ENCODE measurements around the gene IFI16.

The IFI16 gene

DNA sequence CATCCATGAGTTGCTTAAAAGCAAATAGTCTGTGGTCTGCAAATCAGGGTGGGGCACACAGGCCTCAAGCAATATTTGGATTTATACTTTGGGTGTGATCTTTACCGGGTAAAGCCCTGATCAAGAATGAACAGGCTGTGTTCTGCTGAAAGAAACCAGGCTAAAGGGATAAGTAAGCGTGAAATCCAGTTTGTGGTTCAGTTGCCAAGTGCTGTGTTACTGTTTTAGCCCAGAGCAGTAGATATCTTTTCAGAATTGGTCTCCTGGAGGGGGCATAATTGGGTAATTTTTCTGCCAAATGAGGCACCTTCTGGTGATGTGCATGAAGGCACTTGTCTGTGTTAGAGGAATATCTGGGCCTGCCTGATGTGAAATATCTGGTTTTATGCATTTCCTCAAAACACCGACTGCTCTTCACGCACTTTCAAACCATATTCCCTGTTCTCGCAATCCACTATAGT, 45.5 kb downstream of the IFI16 start:
- H3K4me3 Mint-ChIP-seq, result peak overlapping the region in 1 of 2 donors; percentile 4
- DNase-seq, result no peak
- peak overlapping the region; percentile 53 for H3K27ac Mint-ChIP-seq
- H3K4me1 Mint-ChIP-seq, result peaks cover 35 to 81% of the 10 kb centered on the region in 2 donors
- no peaks in the 10 kb centered on the region for H3K27me3 Mint-ChIP-seq
- peak; percentile 69 to 75 for ATAC-seq (replicated peaks)
- peaks cover 71 to 81% of the 10 kb centered on the region in 2 donors for H3K36me3 Mint-ChIP-seq
- peaks cover 0 to 2% of the 10 kb centered on the region in 2 donors for H3K9me3 Mint-ChIP-seq

- Mint-ChIP-seq H3K4me3 (no peak overlapping the region), H3K27me3 (no peaks in the 10 kb centered on the region), H3K27ac (peak overlapping the region; percentile 52), H3K4me1 (peaks cover 33 to 79% of the 10 kb centered on the region in 2 donors), H3K36me3 (peaks cover 69 to 75% of the 10 kb centered on the region in 2 donors), H3K9me3 (peaks cover 0 to 2% of the 10 kb centered on the region in 2 donors)
- no peak for DNase-seq
- no peak for ATAC-seq (replicated peaks)
Observed at GRCh38 chr1:159056069-159056698, 46.5 kb downstream of the IFI16 start.

DNA sequence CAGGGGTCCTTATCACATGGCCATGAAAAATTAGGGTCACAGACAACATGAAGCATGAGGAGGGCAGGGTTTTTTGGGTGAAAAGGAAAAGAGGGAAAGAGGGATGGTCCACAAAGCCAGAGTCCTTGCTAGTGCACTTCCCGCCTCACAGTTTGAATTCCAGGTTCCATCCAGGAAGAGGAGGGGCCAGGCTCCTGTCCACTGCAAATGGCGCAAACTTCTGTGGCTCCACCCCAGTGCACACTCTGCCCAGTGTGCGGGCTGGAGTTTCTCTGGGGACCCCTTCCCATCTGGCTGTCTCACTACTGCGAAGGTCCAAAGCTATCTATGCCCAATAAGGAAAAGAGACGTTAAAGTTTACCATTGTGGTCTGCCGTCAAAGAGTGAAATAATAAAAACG, 49.0 kb downstream of the IFI16 start:
- no peak overlapping the region for H3K27ac Mint-ChIP-seq
- no peak for DNase-seq
- H3K4me3 Mint-ChIP-seq, result no peak overlapping the region
- peaks cover 0 to 4% of the 10 kb centered on the region in 2 donors for H3K9me3 Mint-ChIP-seq
- no peaks in the 10 kb centered on the region for H3K27me3 Mint-ChIP-seq
- H3K36me3 Mint-ChIP-seq, result peaks cover 52 to 62% of the 10 kb centered on the region in 2 donors
- no peak for ATAC-seq (replicated peaks)
- H3K4me1 Mint-ChIP-seq, result peaks cover 26 to 74% of the 10 kb centered on the region in 2 donors

- H3K27ac Mint-ChIP-seq, result peak overlapping the region; percentile 56
Observed at GRCh38 chr1:159065106-159065505, 55.4 kb downstream of the IFI16 start.

DNA sequence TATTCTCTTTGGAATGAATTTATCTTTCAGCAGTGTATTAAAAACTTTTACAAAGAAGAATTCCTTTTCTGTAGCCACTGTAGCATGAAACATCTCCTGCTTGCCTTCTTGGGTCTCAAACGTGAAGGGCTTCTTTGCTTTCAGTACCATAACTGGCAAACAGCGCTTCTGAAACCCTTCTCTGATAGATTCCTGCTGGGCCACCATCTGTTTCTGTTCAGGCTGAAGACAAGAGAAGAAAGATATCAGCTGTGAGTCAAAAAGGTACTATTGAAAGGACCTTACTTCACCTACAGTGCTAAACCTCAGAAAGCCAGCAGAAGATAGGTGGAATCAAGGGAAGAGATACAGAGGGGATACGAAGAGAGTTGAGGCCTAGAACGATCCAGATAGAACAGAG, 56.4 kb downstream of the IFI16 start:
- Mint-ChIP-seq H3K9me3 (peaks cover 0 to 2% of the 10 kb centered on the region in 2 donors), H3K27ac (peak overlapping the region; percentile 42), H3K27me3 (no peaks in the 10 kb centered on the region), H3K4me3 (peak overlapping the region in 1 of 2 donors; percentile 12), H3K4me1 (peaks cover 33 to 70% of the 10 kb centered on the region in 2 donors), H3K36me3 (peaks cover 9 to 22% of the 10 kb centered on the region in 2 donors)
- ATAC-seq (replicated peaks) (no peak), DNase-seq (no peak)

More at GRCh38 chr1:159065106-159065505, 55.4 kb downstream of the IFI16 start:
- ATAC-seq (replicated peaks) (no peak), DNase-seq (no peak)
- H3K9me3 Mint-ChIP-seq, result peaks cover 0 to 2% of the 10 kb centered on the region in 2 donors
- H3K4me3 Mint-ChIP-seq, result no peak overlapping the region
- peaks cover 30 to 68% of the 10 kb centered on the region in 2 donors for H3K4me1 Mint-ChIP-seq
- H3K27me3 Mint-ChIP-seq, result no peaks in the 10 kb centered on the region
- H3K36me3 Mint-ChIP-seq, result peaks cover 13 to 26% of the 10 kb centered on the region in 2 donors

DNA sequence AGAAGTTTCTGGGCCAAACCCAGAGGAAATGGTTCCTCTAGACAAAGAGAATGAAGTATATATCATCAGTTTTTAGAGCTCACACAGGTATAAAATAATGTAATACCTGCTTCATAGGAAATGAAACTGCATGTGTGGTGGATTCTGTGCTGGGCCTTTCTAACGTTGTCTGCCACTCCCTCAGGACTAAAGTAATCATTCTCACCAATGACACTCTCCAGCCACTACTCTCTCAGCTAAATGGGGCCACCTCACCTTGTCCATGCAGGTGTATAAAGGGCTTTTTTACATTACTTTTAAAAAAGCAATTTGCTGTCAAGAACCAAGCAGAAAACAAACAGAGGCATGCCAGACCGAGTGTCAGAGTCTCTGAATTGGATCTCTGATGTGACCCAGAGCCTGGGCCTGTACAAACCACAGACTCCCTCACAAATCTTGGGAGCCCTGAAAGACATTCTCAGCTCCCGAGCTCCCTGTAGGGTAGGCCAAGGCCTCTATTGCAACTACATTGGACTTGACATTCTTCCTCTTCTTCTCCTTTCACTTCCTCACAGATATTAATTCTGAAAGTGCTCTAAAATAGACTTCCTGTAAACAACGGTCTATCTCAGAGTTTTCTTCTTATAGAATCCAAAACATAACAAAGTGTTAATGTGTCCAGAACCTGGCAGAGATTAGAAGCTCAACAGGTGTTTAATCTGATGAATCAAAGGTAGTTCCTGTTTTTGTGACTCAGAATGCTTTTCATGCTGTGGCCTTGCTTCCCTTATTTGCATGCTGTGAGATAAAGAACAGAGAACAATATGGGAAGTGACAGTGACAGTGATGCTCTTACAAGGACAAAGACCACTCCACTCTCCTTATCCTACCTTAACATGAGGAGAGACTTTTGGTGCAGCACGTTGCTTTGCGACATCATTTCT, 58.3 kb downstream of the IFI16 start:
- H3K36me3 Mint-ChIP-seq, result peaks cover 6 to 18% of the 10 kb centered on the region in 2 donors
- no peaks in the 10 kb centered on the region for H3K27me3 Mint-ChIP-seq
- H3K27ac Mint-ChIP-seq, result peak overlapping the region; percentile 93
- ATAC-seq (replicated peaks) (peak; percentile 89 to 90), DNase-seq (peak; percentile 43)
- H3K4me3 Mint-ChIP-seq, result peak overlapping the region; percentile 15 to 42
- peaks cover 33 to 72% of the 10 kb centered on the region in 2 donors for H3K4me1 Mint-ChIP-seq
- no peaks in the 10 kb centered on the region for H3K9me3 Mint-ChIP-seq

- peaks cover 33 to 64% of the 10 kb centered on the region in 2 donors for H3K4me1 Mint-ChIP-seq
- H3K27ac Mint-ChIP-seq, result no peak overlapping the region
- H3K36me3 Mint-ChIP-seq, result peaks cover 3 to 10% of the 10 kb centered on the region in 2 donors
- ATAC-seq (replicated peaks) (no peak), DNase-seq (no peak)
- no peaks in the 10 kb centered on the region for H3K9me3 Mint-ChIP-seq
- no peaks in the 10 kb centered on the region for H3K27me3 Mint-ChIP-seq
- H3K4me3 Mint-ChIP-seq, result no peak overlapping the region
Observed at GRCh38 chr1:159068886-159069285, 59.2 kb downstream of the IFI16 start.

GRCh38 chr1:159071970-159072582, 62.4 kb downstream of the IFI16 start:
- Mint-ChIP-seq H3K4me1 (peaks cover 28 to 47% of the 10 kb centered on the region in 2 donors), H3K27me3 (no peaks in the 10 kb centered on the region), H3K27ac (peak overlapping the region; percentile 86), H3K9me3 (no peaks in the 10 kb centered on the region), H3K4me3 (no peak overlapping the region), H3K36me3 (peaks cover 0 to 4% of the 10 kb centered on the region in 2 donors)
- ATAC-seq (replicated peaks), result no peak
- DNase-seq, result no peak

GRCh38 chr1:159076438-159077119, 66.9 kb downstream of the IFI16 start, which contains the start of gene AIM2:
Gene AIM2 (minus strand): TSS chr1:159076766. CDS start chr1:159073499, 3,267 bp downstream.
- ATAC-seq (replicated peaks) (peak; percentile 78 to 81), DNase-seq (peak; percentile 41)
- Mint-ChIP-seq H3K27ac (peak within 1 kb of the TSS; percentile 87), H3K4me1 (peaks cover 14 to 15% of the 10 kb centered on the region in 2 donors), H3K4me3 (peak within 1 kb of the TSS; percentile 68), H3K27me3 (no peaks in the 10 kb centered on the region), H3K36me3 (no peaks in the 10 kb centered on the region), H3K9me3 (no peaks in the 10 kb centered on the region)

- ATAC-seq (replicated peaks) (peak; percentile 87 to 88), DNase-seq (peak; percentile 75)
- Mint-ChIP-seq H3K27ac (peak overlapping the region; percentile 87), H3K9me3 (no peaks in the 10 kb centered on the region), H3K36me3 (no peaks in the 10 kb centered on the region), H3K4me1 (peaks cover 11 to 12% of the 10 kb centered on the region in 2 donors), H3K27me3 (no peaks in the 10 kb centered on the region), H3K4me3 (peak overlapping the region; percentile 64 to 68)
Observed at GRCh38 chr1:159077120-159077961, 67.6 kb downstream of the IFI16 start.

- no peak for ATAC-seq (replicated peaks)
Observed at GRCh38 chr1:159079525-159079924, 69.8 kb downstream of the IFI16 start.

DNA sequence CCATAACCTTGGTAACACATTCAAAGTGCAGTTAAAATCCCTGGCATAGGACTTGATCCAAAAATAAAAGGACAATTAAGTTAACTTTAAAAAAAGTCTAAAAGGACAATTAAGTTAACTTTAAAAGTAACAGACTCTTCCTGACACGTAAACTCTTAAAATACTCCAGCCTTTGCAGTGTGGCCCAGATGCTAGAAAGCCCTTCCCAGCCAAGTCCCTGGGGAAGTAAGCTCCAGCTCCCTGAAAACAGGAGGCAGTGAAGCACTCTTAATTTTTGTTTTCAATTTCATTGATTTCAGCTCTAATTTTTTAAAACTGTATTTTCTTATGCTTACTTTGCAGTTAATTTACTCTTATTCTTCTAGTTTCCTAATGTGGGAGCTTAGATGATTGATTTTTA, 71.9 kb downstream of the IFI16 start:
- no peaks in the 10 kb centered on the region for H3K36me3 Mint-ChIP-seq
- DNase-seq (no peak), ATAC-seq (replicated peaks) (no peak)
- H3K27ac Mint-ChIP-seq, result no peak overlapping the region
- no peak overlapping the region for H3K4me3 Mint-ChIP-seq
- no peaks in the 10 kb centered on the region for H3K9me3 Mint-ChIP-seq
- no peaks in the 10 kb centered on the region for H3K27me3 Mint-ChIP-seq
- H3K4me1 Mint-ChIP-seq, result peaks cover 6 to 11% of the 10 kb centered on the region in 2 donors

More at GRCh38 chr1:159079525-159079924, 69.8 kb downstream of the IFI16 start:
- H3K36me3 Mint-ChIP-seq, result no peaks in the 10 kb centered on the region
- H3K4me3 Mint-ChIP-seq, result no peak overlapping the region
- no peaks in the 10 kb centered on the region for H3K27me3 Mint-ChIP-seq
- no peak for DNase-seq
- no peaks in the 10 kb centered on the region for H3K9me3 Mint-ChIP-seq
- no peak overlapping the region for H3K27ac Mint-ChIP-seq
- peaks cover 9 to 12% of the 10 kb centered on the region in 2 donors for H3K4me1 Mint-ChIP-seq

DNA sequence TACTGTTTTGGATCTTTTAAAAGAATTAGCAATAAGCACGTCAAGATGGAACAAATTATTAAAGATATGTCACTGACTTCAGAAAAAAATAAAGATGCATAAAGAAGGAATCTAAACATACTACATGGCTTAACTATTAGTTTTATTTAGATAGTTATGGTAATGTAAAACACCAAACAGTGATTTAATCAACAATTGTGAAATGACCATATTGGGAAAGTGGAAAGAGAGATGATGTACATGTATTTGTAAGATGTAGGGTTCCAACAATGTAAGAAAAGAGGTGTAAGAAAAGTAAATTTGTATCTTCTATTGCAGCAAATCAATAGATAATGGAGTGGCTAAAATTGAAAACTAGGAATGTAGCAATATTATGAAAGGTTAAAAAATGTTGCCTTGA, 73.3 kb downstream of the IFI16 start:
- ATAC-seq (replicated peaks) (no peak), DNase-seq (no peak)
- Mint-ChIP-seq H3K9me3 (no peaks in the 10 kb centered on the region), H3K4me3 (no peak overlapping the region), H3K4me1 (peaks cover 2 to 4% of the 10 kb centered on the region in 2 donors), H3K36me3 (no peaks in the 10 kb centered on the region), H3K27me3 (no peaks in the 10 kb centered on the region), H3K27ac (no peak overlapping the region)
